Measurements from ENCODE around the gene DPY19L2.
"Not testable (repeated sequence)": the region's sequence is repeated elsewhere in the genome, so short reads cannot be mapped to it uniquely, and the experiment has no call there.

DPY19L2 gene

GRCh38 chr12:63689141-63689540, 20.8 kb upstream of the DPY19L2 start:
- H3K9me3 ChIP-seq (ENCODE audit: control insufficient read depth, low read length): not testable (repeated sequence)

GRCh38 chr12:63686623-63687022, 18.3 kb upstream of the DPY19L2 start:
- H3K4me1 ChIP-seq (ENCODE audit: control insufficient read depth, insufficient read depth, low read length); H3K9ac ChIP-seq (ENCODE audit: low read length); H3K36me3 ChIP-seq (ENCODE audit: control insufficient read depth, insufficient read depth, low read length): not testable (repeated sequence)

More at GRCh38 chr12:63689141-63689540, 20.8 kb upstream of the DPY19L2 start:
- H3K27me3 ChIP-seq (ENCODE audit: control insufficient read depth, insufficient read depth, low read length); H3K4me1 ChIP-seq (ENCODE audit: control insufficient read depth, insufficient read depth, low read length); H3K36me3 ChIP-seq (ENCODE audit: control insufficient read depth, insufficient read depth, low read length); H3K4me3 ChIP-seq (ENCODE audit: low read length); H3K9ac ChIP-seq (ENCODE audit: low read length): not testable (repeated sequence)

DNA sequence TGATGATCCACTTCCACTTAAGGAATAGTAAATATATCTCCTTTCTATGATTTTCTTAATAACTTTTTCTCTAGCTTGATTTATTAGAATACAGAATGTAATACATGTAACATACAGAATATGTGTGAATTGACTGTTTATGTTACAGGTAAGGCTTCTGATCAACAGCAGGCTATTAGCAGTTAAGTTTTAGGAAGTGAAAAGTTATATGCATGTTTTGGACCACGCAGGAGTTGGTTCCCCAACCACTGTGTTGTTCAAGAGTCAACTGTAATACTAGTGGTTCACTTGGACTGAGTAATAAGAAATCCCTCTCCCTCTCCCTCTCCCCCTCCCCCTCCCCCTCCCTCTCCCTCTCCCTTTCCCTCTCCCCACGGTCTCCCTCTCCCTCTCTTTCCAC, 17.5 kb upstream of the DPY19L2 start:
- H3K4me1 ChIP-seq (ENCODE audit: control insufficient read depth, insufficient read depth, low read length); H3K9me3 ChIP-seq (ENCODE audit: control insufficient read depth, low read length); H3K9ac ChIP-seq (ENCODE audit: low read length); H3K4me3 ChIP-seq (ENCODE audit: low read length); H3K36me3 ChIP-seq (ENCODE audit: control insufficient read depth, insufficient read depth, low read length); H3K27me3 ChIP-seq (ENCODE audit: control insufficient read depth, insufficient read depth, low read length): not testable (repeated sequence)

More at GRCh38 chr12:63686623-63687022, 18.3 kb upstream of the DPY19L2 start:
- H3K9me3 ChIP-seq (ENCODE audit: control insufficient read depth, low read length); H3K4me3 ChIP-seq (ENCODE audit: low read length); H3K27me3 ChIP-seq (ENCODE audit: control insufficient read depth, insufficient read depth, low read length): not testable (repeated sequence)

GRCh38 chr12:63682617-63683016, 14.3 kb upstream of the DPY19L2 start:
- not testable (repeated sequence) for H3K9ac ChIP-seq (ENCODE audit: low read length); H3K9me3 ChIP-seq (ENCODE audit: control insufficient read depth, low read length); H3K4me3 ChIP-seq (ENCODE audit: low read length); H3K4me1 ChIP-seq (ENCODE audit: control insufficient read depth, insufficient read depth, low read length); H3K27me3 ChIP-seq (ENCODE audit: control insufficient read depth, insufficient read depth, low read length); H3K36me3 ChIP-seq (ENCODE audit: control insufficient read depth, insufficient read depth, low read length)

- not testable (repeated sequence) for H3K27me3 ChIP-seq (ENCODE audit: control insufficient read depth, insufficient read depth, low read length); H3K36me3 ChIP-seq (ENCODE audit: control insufficient read depth, insufficient read depth, low read length); H3K9ac ChIP-seq (ENCODE audit: low read length); H3K9me3 ChIP-seq (ENCODE audit: control insufficient read depth, low read length); H3K4me3 ChIP-seq (ENCODE audit: low read length); H3K4me1 ChIP-seq (ENCODE audit: control insufficient read depth, insufficient read depth, low read length)
Observed at GRCh38 chr12:63680758-63681157, 12.5 kb upstream of the DPY19L2 start.

GRCh38 chr12:63672550-63672949, 4.3 kb upstream of the DPY19L2 start:
- peaks cover 13% of the 10 kb centered on the region for H3K27me3 ChIP-seq (ENCODE audit: control insufficient read depth, insufficient read depth, low read length)

GRCh38 chr12:63669936-63670335, 1.6 kb upstream of the DPY19L2 start:
- not testable (repeated sequence) for H3K9ac ChIP-seq (ENCODE audit: low read length); H3K4me3 ChIP-seq (ENCODE audit: low read length); H3K9me3 ChIP-seq (ENCODE audit: control insufficient read depth, low read length); H3K4me1 ChIP-seq (ENCODE audit: control insufficient read depth, insufficient read depth, low read length); H3K36me3 ChIP-seq (ENCODE audit: control insufficient read depth, insufficient read depth, low read length)
- peaks cover 15% of the 10 kb centered on the region for H3K27me3 ChIP-seq (ENCODE audit: control insufficient read depth, insufficient read depth, low read length)

More at GRCh38 chr12:63672550-63672949, 4.3 kb upstream of the DPY19L2 start:
- H3K4me1 ChIP-seq (ENCODE audit: control insufficient read depth, insufficient read depth, low read length); H3K36me3 ChIP-seq (ENCODE audit: control insufficient read depth, insufficient read depth, low read length); H3K4me3 ChIP-seq (ENCODE audit: low read length); H3K9ac ChIP-seq (ENCODE audit: low read length); H3K9me3 ChIP-seq (ENCODE audit: control insufficient read depth, low read length): not testable (repeated sequence)

DNA sequence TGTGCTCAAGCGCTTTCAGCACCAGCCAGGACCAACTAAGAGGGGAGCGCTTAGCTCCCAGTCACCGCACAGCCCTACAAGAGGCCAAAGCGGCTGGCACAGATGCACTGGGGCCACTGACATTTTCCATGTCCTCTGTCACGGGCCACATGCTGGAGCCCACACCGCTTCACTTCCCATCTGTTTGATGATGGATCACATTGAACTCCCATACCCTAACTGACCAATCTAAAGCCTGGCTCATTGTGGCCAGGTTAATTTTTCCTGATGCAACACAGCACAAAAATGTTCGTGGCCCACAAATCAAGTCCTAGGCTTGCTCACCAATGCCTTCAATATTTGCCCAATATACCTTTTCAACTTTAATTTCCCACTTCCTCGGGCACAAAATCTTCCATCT, 1.1 kb upstream of the DPY19L2 start:
- H3K4me3 ChIP-seq (ENCODE audit: low read length); H3K9ac ChIP-seq (ENCODE audit: low read length); H3K9me3 ChIP-seq (ENCODE audit: control insufficient read depth, low read length); H3K4me1 ChIP-seq (ENCODE audit: control insufficient read depth, insufficient read depth, low read length); H3K36me3 ChIP-seq (ENCODE audit: control insufficient read depth, insufficient read depth, low read length): not testable (repeated sequence)
- H3K27me3 ChIP-seq (ENCODE audit: control insufficient read depth, insufficient read depth, low read length): peaks cover 15% of the 10 kb centered on the region

GRCh38 chr12:63668800-63669365, 590 bp upstream of the DPY19L2 start:
- H3K9ac ChIP-seq (ENCODE audit: low read length): not testable (repeated sequence)

GRCh38 chr12:63663005-63663404, 5.3 kb downstream of the DPY19L2 start:
- not testable (repeated sequence) for H3K27me3 ChIP-seq (ENCODE audit: control insufficient read depth, insufficient read depth, low read length); H3K36me3 ChIP-seq (ENCODE audit: control insufficient read depth, insufficient read depth, low read length); H3K4me3 ChIP-seq (ENCODE audit: low read length); H3K4me1 ChIP-seq (ENCODE audit: control insufficient read depth, insufficient read depth, low read length); H3K9me3 ChIP-seq (ENCODE audit: control insufficient read depth, low read length); H3K9ac ChIP-seq (ENCODE audit: low read length)

More at GRCh38 chr12:63668800-63669365, 590 bp upstream of the DPY19L2 start:
- H3K36me3 ChIP-seq (ENCODE audit: control insufficient read depth, insufficient read depth, low read length); H3K4me3 ChIP-seq (ENCODE audit: low read length); H3K4me1 ChIP-seq (ENCODE audit: control insufficient read depth, insufficient read depth, low read length); H3K9me3 ChIP-seq (ENCODE audit: control insufficient read depth, low read length): not testable (repeated sequence)
- H3K27me3 ChIP-seq (ENCODE audit: control insufficient read depth, insufficient read depth, low read length): peaks cover 15% of the 10 kb centered on the region

DNA sequence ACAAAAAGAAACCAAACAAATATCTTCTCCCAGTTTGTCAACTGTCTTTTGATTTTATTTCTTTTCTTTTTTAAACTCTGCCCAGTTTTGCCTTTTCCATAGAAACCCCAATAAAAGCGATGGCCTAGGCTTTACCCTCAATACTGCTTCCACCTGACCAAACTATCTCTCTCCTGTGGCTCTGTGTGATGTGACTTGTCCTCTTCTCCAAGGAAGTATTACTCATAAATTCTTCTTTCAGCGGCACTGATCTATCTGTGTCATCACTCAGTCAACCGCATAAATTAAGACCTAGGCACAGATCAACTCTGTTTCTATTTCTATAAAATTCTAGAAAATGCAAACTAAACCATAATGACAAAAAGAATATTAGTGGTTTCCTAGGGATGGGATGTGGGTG, 9.8 kb downstream of the DPY19L2 start:
- not testable (repeated sequence) for H3K4me3 ChIP-seq (ENCODE audit: low read length); H3K9ac ChIP-seq (ENCODE audit: low read length); H3K36me3 ChIP-seq (ENCODE audit: control insufficient read depth, insufficient read depth, low read length); H3K4me1 ChIP-seq (ENCODE audit: control insufficient read depth, insufficient read depth, low read length); H3K9me3 ChIP-seq (ENCODE audit: control insufficient read depth, low read length); H3K27me3 ChIP-seq (ENCODE audit: control insufficient read depth, insufficient read depth, low read length)

GRCh38 chr12:63656407-63656806, 11.9 kb downstream of the DPY19L2 start:
- not testable (repeated sequence) for H3K4me1 ChIP-seq (ENCODE audit: control insufficient read depth, insufficient read depth, low read length); H3K36me3 ChIP-seq (ENCODE audit: control insufficient read depth, insufficient read depth, low read length); H3K9me3 ChIP-seq (ENCODE audit: control insufficient read depth, low read length)

GRCh38 chr12:63655543-63656257, 12.6 kb downstream of the DPY19L2 start:
- not testable (repeated sequence) for H3K9me3 ChIP-seq (ENCODE audit: control insufficient read depth, low read length); H3K36me3 ChIP-seq (ENCODE audit: control insufficient read depth, insufficient read depth, low read length); H3K27me3 ChIP-seq (ENCODE audit: control insufficient read depth, insufficient read depth, low read length); H3K4me3 ChIP-seq (ENCODE audit: low read length); H3K9ac ChIP-seq (ENCODE audit: low read length); H3K4me1 ChIP-seq (ENCODE audit: control insufficient read depth, insufficient read depth, low read length)

More at GRCh38 chr12:63656407-63656806, 11.9 kb downstream of the DPY19L2 start:
- H3K4me3 ChIP-seq (ENCODE audit: low read length); H3K9ac ChIP-seq (ENCODE audit: low read length); H3K27me3 ChIP-seq (ENCODE audit: control insufficient read depth, insufficient read depth, low read length): not testable (repeated sequence)

All from mucosa of stomach (tissue), 1 donor.